NB4 (cell line): Measurements from ENCODE around the gene PRSS2.

Experiments
- CTCF ChIP-seq: IDR thresholded peaks from one replicate; pipeline ENCODE4 v1.5.1; 2012; ENCODE audit warnings: low read depth, low read length
- POLR2A ChIP-seq: IDR thresholded peaks from 2 replicates; pipeline ENCODE4 v1.6.1; 2011; ENCODE audit warnings: mild to moderate bottlenecking; ENCODE audit not compliant: insufficient read length; ENCODE audit errors: extremely low read depth

- no peak for TF ChIP-seq CTCF
- TF ChIP-seq POLR2A = no peak
Observed at GRCh38 chr7:142788303-142789289, 17.8 kb downstream of the PRSS2 start.
